ENCODE measurements around the gene NPW. TPM values are rescaled to one million over a fixed set of nuclear protein-coding genes. Genes with fewer than 3 reads are reported as not detected.

Gene NPW
- total and polyA plus RNA-seq, 2 donors (not counting 3 experiments of a cell fraction or from before 2014, with no cell fraction given), result 0.84 to 3.3 TPM

DNA sequence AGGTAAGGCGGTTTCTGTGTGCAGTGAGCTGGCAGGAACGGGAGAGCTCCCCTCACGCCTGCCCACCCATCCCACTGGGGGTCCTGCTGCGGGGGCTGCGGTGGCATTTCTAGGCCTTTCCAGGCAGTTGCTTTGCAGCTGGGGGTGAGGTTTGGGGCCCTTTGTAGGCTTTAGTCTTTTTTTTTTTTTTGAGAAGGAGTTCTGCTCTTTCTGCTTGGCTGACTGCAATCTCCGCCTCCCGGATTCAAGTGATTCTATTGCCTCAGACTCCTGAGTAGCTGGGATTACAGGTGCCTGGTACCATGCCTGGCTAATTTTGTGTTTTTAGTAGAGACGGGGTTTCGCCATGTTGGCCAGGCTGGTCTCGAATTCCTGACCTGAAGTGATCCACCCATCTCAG, 39.3 kb downstream of the NPW start:
- H3K4me1 ChIP-seq (ENCODE audit: control insufficient read depth, extremely low read depth, insufficient read depth, low read length), result no peaks in the 10 kb centered on the region
- H3K4me2 ChIP-seq (ENCODE audit: insufficient read depth, low read length), result no peak overlapping the region
- H3K9me1 ChIP-seq (replicated peaks; ENCODE audit: control insufficient read depth, extremely low read depth, insufficient read depth, low read length), result no peaks in the 10 kb centered on the region
- H3K27ac ChIP-seq (ENCODE audit: insufficient read depth, low read depth, low read length), result no peak overlapping the region
- H3K27me3 ChIP-seq (ENCODE audit: control insufficient read depth in 2 of 2, insufficient read depth in 2 of 2, low read length in 2 of 2), result no peaks in the 10 kb centered on the region
- no TSS peak for BruUV-seq (replicated peaks)
- dilution Hi-C loops (cut with MboI; ENCODE audit: extremely low pct_ligation_motif_present, low sequenced_read_pairs), result no loop called here
- no peaks in the 10 kb centered on the region for H4K20me1 ChIP-seq (replicated peaks; ENCODE audit: control insufficient read depth, extremely low read depth, insufficient read depth, low read length)
- H3K9me3 ChIP-seq (replicated peaks; ENCODE audit: control insufficient read depth, insufficient read depth, low read length), result no peaks in the 10 kb centered on the region
- no peak overlapping the region for H3K9ac ChIP-seq (replicated peaks; ENCODE audit: extremely low read depth, insufficient read depth, low read length)
- no peak overlapping the region for H2AFZ ChIP-seq (ENCODE audit: low read depth, low read length)
- DNase-seq (ENCODE audit: low read depth, low spot score) (no peak), FAIRE-seq (no peak)
- TF ChIP-seq GATA2 (IDR thresholded peaks at IDR 0.05; ENCODE audit: insufficient read depth, insufficient read length, low read depth, low read length), result no peak
- TF ChIP-seq POLR2A (IDR thresholded peaks at IDR 0.05; ENCODE audit: low read depth, low read length), result no peak
- TF ChIP-seq, protein P1, sequence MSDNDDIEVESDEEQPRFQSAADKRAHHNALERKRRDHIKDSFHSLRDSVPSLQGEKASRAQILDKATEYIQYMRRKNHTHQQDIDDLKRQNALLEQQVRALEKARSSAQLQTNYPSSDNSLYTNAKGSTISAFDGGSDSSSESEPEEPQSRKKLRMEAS (IDR thresholded peaks at IDR 0.05; ENCODE audit: insufficient read depth, insufficient read length), result no peak
- no peak for TF ChIP-seq MYC (IDR thresholded peaks at IDR 0.05; ENCODE audit: low read depth, low read length)
- TF ChIP-seq CTCF (IDR thresholded peaks at IDR 0.05; ENCODE audit: extremely low read depth in 1 of 2, insufficient read depth in 1 of 2, low read depth in 1 of 2, low read length in 2 of 2), result no peak
- no peaks in the 10 kb centered on the region for H3K79me2 ChIP-seq (ENCODE audit: control insufficient read depth, insufficient read depth, low read length)
- intact Hi-C loops (cut with micrococcal nuclease), result no loop called here
- ChIA-PET CTCF (interaction anchor here (1.0 kb wide), 1 partner anchor 82 kb away, joined by 3 read pairs; no protein-coding TSS in a partner anchor), POLR2A (no interaction called here)
- H3K4me3 ChIP-seq (replicated peaks in 1 of 3; ENCODE audit: insufficient read depth in 1 of 3, low read depth in 1 of 3, low read length in 3 of 3), result no peak overlapping the region
- peaks cover under 1 to 51% of the 10 kb centered on the region in 2 experiments for H3K36me3 ChIP-seq (ENCODE audit: control insufficient read depth in 2 of 2, extremely low read depth in 1 of 2, insufficient read depth in 2 of 2, low read length in 2 of 2)

GRCh38 chr16:2060346-2060745, 40.8 kb downstream of the NPW start:
- FAIRE-seq, result no peak
- no TSS peak for BruUV-seq (replicated peaks)
- Histone ChIP-seq H3K4me2 (ENCODE audit: insufficient read depth, low read length) (no peak overlapping the region), H3K36me3 (ENCODE audit: control insufficient read depth in 2 of 2, extremely low read depth in 1 of 2, insufficient read depth in 2 of 2, low read length in 2 of 2) (peaks cover 0 to 48% of the 10 kb centered on the region in 2 experiments), H3K9me3 (replicated peaks; ENCODE audit: control insufficient read depth, insufficient read depth, low read length) (no peaks in the 10 kb centered on the region), H3K4me3 (replicated peaks in 1 of 3; ENCODE audit: insufficient read depth in 1 of 3, low read depth in 1 of 3, low read length in 3 of 3) (no peak overlapping the region), H3K4me1 (ENCODE audit: control insufficient read depth, extremely low read depth, insufficient read depth, low read length) (no peaks in the 10 kb centered on the region), H3K9me1 (replicated peaks; ENCODE audit: control insufficient read depth, extremely low read depth, insufficient read depth, low read length) (no peaks in the 10 kb centered on the region), H3K27me3 (ENCODE audit: control insufficient read depth in 2 of 2, insufficient read depth in 2 of 2, low read length in 2 of 2) (no peaks in the 10 kb centered on the region), H3K9ac (replicated peaks; ENCODE audit: extremely low read depth, insufficient read depth, low read length) (no peak overlapping the region), H4K20me1 (replicated peaks; ENCODE audit: control insufficient read depth, extremely low read depth, insufficient read depth, low read length) (no peaks in the 10 kb centered on the region), H2AFZ (ENCODE audit: low read depth, low read length) (no peak overlapping the region), H3K79me2 (ENCODE audit: control insufficient read depth, insufficient read depth, low read length) (no peaks in the 10 kb centered on the region), H3K27ac (ENCODE audit: insufficient read depth, low read depth, low read length) (no peak overlapping the region)
- intact Hi-C loops (cut with micrococcal nuclease) (no loop called here), dilution Hi-C loops (cut with MboI; ENCODE audit: extremely low pct_ligation_motif_present, low sequenced_read_pairs) (no loop called here)
- TF ChIP-seq POLR2AphosphoS5 (IDR thresholded peaks at IDR 0.05; ENCODE audit: insufficient read depth, low read depth, low read length), result no peak
- TF ChIP-seq, protein P1 (IDR thresholded peaks at IDR 0.05; ENCODE audit: insufficient read depth, insufficient read length), result no peak
- TF ChIP-seq EZH2 (IDR thresholded peaks at IDR 0.05; ENCODE audit: borderline replicate concordance, low read depth, low read length, severe bottlenecking), result no peak
- TF ChIP-seq MYC (IDR thresholded peaks at IDR 0.05; ENCODE audit: low read depth, low read length), result no peak
- no peak for TF ChIP-seq CTCF (IDR thresholded peaks at IDR 0.05; ENCODE audit: extremely low read depth in 1 of 2, insufficient read depth in 1 of 2, low read depth in 1 of 2, low read length in 2 of 2)
- no peak for TF ChIP-seq JUN (IDR thresholded peaks at IDR 0.05; ENCODE audit: borderline replicate concordance, insufficient read depth, insufficient read length, low read depth)
- no peak for TF ChIP-seq GATA2 (IDR thresholded peaks at IDR 0.05; ENCODE audit: insufficient read depth, insufficient read length, low read depth, low read length)
- no peak for TF ChIP-seq FOS (IDR thresholded peaks at IDR 0.05; ENCODE audit: borderline replicate concordance, insufficient read depth, low read length)
- TF ChIP-seq POLR2A (IDR thresholded peaks at IDR 0.05; ENCODE audit: low read depth, low read length), result no peak
- DNase-seq (ENCODE audit: low read depth, low spot score), result no peak
- ChIA-PET CTCF (interaction anchor here (0.6 to 1.3 kb wide), 2 partner anchors 38 to 56 kb away, joined by 3 read pairs; no protein-coding TSS in a partner anchor), POLR2A (no interaction called here)
